Peyer's patch (tissue), 4 donors: ENCODE results near the gene PRM1.
A peak's percentile ranks its signal among the peaks of the same experiment; 100 is the strongest.

Experiments
- POLR2A ChIP-seq, 2 donors: fragments of 450-650 bp; IDR thresholded peaks; one replicate each; pipeline ENCODE4 v1.5.1; 2017; ENCODE audit warnings: antibody characterized with exemption in 2 of 2, mild to moderate bottlenecking in 2 of 2, moderate library complexity in 2 of 2
- TF ChIP-seq, protein P1 (sequence below), 6 experiments: fragments of 450-650 bp in 4 of 6; fragments of 200-600 bp in 2 of 6; sonication (generic) in 1 of 6; IDR thresholded peaks; one replicate each; pipeline ENCODE4 v1.5.1; 2017 to 2019; ENCODE audit warnings: antibody characterized with exemption in 6 of 6, mild to moderate bottlenecking in 3 of 6, moderate library complexity in 1 of 6

DNA sequence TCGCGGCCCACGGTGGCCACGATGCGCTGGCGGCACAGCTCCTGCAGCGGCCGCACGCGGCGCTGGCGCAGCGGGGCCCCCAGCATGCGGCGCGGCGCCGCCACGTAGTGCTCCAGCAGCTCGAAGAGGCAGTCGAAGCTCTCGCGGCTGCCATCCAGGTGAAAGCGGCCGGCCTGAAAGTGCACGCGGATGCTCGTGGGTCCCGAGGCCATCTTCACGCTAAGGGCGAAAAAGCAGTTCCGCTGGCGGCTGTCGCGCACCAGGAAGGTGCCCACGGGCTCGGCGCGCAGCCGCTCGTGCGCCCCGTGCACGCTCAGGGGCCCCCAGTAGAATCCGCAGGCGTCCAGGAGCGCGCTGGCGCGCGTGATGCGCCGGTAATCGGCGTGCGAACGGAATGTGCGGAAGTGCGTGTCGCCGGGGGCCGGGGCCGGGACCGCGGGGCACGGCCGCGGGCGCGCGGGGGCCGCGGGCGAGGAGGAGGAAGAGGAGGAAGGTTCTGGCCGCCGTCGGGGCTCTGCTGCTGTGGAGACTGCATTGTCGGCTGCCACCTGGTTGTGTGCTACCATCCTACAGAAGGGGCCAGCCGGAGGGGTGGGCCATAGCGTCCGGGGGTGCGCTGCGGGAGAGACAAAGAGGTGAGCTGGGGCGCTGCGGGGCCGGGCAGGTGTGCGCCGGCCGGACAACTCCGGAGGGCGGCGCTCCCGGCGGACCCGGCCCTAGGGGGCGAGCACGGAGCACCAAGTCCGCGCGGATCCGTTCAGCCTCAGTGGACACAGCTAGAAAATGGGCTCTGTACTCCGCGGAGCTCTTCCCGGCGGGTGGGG, 26.0 kb downstream of the PRM1 start:
- TF ChIP-seq POLR2A (IDR thresholded peaks at IDR 0.05), result no peak
- TF ChIP-seq, protein P1, sequence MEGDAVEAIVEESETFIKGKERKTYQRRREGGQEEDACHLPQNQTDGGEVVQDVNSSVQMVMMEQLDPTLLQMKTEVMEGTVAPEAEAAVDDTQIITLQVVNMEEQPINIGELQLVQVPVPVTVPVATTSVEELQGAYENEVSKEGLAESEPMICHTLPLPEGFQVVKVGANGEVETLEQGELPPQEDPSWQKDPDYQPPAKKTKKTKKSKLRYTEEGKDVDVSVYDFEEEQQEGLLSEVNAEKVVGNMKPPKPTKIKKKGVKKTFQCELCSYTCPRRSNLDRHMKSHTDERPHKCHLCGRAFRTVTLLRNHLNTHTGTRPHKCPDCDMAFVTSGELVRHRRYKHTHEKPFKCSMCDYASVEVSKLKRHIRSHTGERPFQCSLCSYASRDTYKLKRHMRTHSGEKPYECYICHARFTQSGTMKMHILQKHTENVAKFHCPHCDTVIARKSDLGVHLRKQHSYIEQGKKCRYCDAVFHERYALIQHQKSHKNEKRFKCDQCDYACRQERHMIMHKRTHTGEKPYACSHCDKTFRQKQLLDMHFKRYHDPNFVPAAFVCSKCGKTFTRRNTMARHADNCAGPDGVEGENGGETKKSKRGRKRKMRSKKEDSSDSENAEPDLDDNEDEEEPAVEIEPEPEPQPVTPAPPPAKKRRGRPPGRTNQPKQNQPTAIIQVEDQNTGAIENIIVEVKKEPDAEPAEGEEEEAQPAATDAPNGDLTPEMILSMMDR (IDR thresholded peaks at IDR 0.05), result peak in 3 of 6 experiments; percentile 19 to 39 (median 22)
